ENCODE measurements around the gene FAM107B. TPM values are rescaled to one million over a fixed set of nuclear protein-coding genes. Genes with fewer than 3 reads are reported as not detected.

Gene FAM107B
- total RNA-seq, 1 donor = 30.0 TPM

DNA sequence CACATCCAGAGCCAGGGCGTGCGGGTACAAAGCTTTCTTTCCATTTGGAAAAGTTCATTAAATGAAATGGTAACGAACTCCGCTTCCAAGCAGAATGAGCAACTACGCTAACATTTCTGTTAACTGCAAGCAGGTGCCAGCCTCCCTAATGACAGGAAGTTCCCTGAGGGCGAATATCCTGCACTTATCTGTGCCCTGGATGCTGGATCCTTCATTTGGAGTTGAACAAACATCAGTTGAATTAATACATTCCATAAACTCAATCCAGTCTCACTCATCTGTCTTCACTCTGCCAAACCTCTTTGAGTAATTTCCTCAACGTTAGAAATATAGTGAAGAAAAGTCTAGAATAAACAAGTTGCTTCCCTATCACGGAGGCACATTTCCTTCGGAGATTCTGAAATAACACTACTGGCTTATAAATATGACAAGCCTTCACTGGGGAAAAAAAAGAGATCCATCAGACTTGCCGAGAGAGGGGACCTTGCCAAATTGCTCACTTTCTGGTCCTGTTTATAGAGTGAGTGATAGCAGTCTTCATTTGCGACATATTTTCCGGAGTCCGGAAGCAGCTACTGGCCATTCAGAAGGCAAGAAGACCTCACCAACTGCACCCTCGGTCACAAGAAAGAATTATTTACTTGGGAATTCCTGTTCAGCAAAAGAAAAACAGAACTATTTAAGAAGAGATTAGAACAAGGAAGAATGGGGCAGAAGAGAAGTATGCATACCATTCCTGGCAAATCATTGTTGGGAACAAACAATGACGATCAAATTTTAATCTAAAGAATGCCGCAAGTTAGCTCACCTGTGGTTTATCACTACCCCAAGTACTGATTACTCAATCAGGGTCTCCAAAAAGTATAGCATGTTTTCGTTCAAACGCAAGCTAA lies 196.4 kb downstream of the FAM107B start:
- Histone ChIP-seq H3K4me3 (ENCODE audit: insufficient read depth, low read length) (peak overlapping the region; percentile 34), H2AFZ (ENCODE audit: low read length) (peak overlapping the region; percentile 2), H3K9me3 (ENCODE audit: low read depth, low read length) (no peaks in the 10 kb centered on the region), H3K36me3 (ENCODE audit: insufficient read depth, low read length) (no peaks in the 10 kb centered on the region), H3K27me3 (ENCODE audit: insufficient read depth, low read length) (no peaks in the 10 kb centered on the region), H3K4me1 (ENCODE audit: insufficient read depth, low read length) (peaks cover 16% of the 10 kb centered on the region), H3K79me2 (ENCODE audit: insufficient read depth, low read length) (peaks cover 53% of the 10 kb centered on the region), H4K20me1 (ENCODE audit: insufficient read depth, low read length) (no peaks in the 10 kb centered on the region), H3K4me2 (ENCODE audit: insufficient read depth, low read length) (peak overlapping the region; percentile 63), H3K27ac (ENCODE audit: low read depth, low read length) (peak overlapping the region; percentile 54)
- DNase-seq (ENCODE audit: insufficient read length, low spot score, missing footprints) = no peak
- TF ChIP-seq CTCF (IDR thresholded peaks at IDR 0.05; ENCODE audit: extremely low read depth, low read depth, low read length) = no peak

GRCh38 chr10:14574885-14575284 lies 199.8 kb downstream of the FAM107B start:
- Histone ChIP-seq H4K20me1 (ENCODE audit: insufficient read depth, low read length) (no peaks in the 10 kb centered on the region), H3K4me3 (ENCODE audit: insufficient read depth, low read length) (no peak overlapping the region), H3K27ac (ENCODE audit: low read depth, low read length) (no peak overlapping the region), H3K4me2 (ENCODE audit: insufficient read depth, low read length) (no peak overlapping the region), H3K36me3 (ENCODE audit: insufficient read depth, low read length) (no peaks in the 10 kb centered on the region), H3K79me2 (ENCODE audit: insufficient read depth, low read length) (peaks cover 63% of the 10 kb centered on the region), H3K9me3 (ENCODE audit: low read depth, low read length) (no peaks in the 10 kb centered on the region), H3K27me3 (ENCODE audit: insufficient read depth, low read length) (no peaks in the 10 kb centered on the region), H2AFZ (ENCODE audit: low read length) (no peak overlapping the region), H3K4me1 (ENCODE audit: insufficient read depth, low read length) (peaks cover 29% of the 10 kb centered on the region)
- DNase-seq (ENCODE audit: insufficient read length, low spot score, missing footprints) = no peak
- no peak for TF ChIP-seq CTCF (IDR thresholded peaks at IDR 0.05; ENCODE audit: extremely low read depth, low read depth, low read length)

- peaks cover 68% of the 10 kb centered on the region for H3K79me2 ChIP-seq (ENCODE audit: insufficient read depth, low read length)
- no peaks in the 10 kb centered on the region for H3K36me3 ChIP-seq (ENCODE audit: insufficient read depth, low read length)
- no peaks in the 10 kb centered on the region for H4K20me1 ChIP-seq (ENCODE audit: insufficient read depth, low read length)
- H3K4me3 ChIP-seq (ENCODE audit: insufficient read depth, low read length) = no peak overlapping the region
- H2AFZ ChIP-seq (ENCODE audit: low read length) = no peak overlapping the region
- no peak overlapping the region for H3K4me2 ChIP-seq (ENCODE audit: insufficient read depth, low read length)
- no peaks in the 10 kb centered on the region for H3K27me3 ChIP-seq (ENCODE audit: insufficient read depth, low read length)
- TF ChIP-seq CTCF (IDR thresholded peaks at IDR 0.05; ENCODE audit: extremely low read depth, low read depth, low read length) = no peak
- peaks cover 27% of the 10 kb centered on the region for H3K4me1 ChIP-seq (ENCODE audit: insufficient read depth, low read length)
- no peak for DNase-seq (ENCODE audit: insufficient read length, low spot score, missing footprints)
- no peak overlapping the region for H3K27ac ChIP-seq (ENCODE audit: low read depth, low read length)
- H3K9me3 ChIP-seq (ENCODE audit: low read depth, low read length) = no peaks in the 10 kb centered on the region
These were observed 200.4 kb downstream of the FAM107B start for GRCh38 chr10:14574291-14574690.

DNA sequence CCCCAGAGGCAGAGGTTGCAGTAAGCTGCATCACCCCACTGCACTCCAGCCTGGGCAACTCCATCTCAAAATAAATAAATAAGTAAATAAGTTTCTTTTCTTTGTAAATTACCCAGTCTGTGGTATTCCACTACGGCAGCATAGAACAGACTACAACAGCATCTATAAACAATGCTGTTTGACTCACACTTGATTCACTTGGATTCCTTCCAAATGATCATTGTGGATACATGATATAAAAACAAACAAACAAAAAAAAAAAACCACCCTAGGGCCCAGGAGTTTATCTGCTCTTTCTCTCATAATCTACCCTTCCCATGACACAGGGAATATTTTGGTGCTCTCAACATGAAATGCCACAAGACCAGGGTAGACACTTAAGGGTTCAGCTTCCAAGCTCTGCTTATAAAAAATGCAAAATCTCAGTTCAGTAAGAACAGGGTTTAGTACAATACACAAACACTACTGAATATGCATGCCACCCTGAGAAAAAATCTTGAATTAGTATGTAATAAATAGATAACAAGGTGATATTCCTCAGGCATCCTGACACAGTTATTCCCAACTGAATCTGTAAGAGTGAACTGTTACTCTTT lies 200.9 kb downstream of the FAM107B start:
- TF ChIP-seq CTCF (IDR thresholded peaks at IDR 0.05; ENCODE audit: extremely low read depth, low read depth, low read length) = no peak
- Histone ChIP-seq H3K27me3 (ENCODE audit: insufficient read depth, low read length) (no peaks in the 10 kb centered on the region), H3K9me3 (ENCODE audit: low read depth, low read length) (no peaks in the 10 kb centered on the region), H3K36me3 (ENCODE audit: insufficient read depth, low read length) (no peaks in the 10 kb centered on the region), H2AFZ (ENCODE audit: low read length) (no peak overlapping the region), H3K4me3 (ENCODE audit: insufficient read depth, low read length) (no peak overlapping the region), H4K20me1 (ENCODE audit: insufficient read depth, low read length) (no peaks in the 10 kb centered on the region), H3K4me2 (ENCODE audit: insufficient read depth, low read length) (no peak overlapping the region), H3K4me1 (ENCODE audit: insufficient read depth, low read length) (peaks cover 22% of the 10 kb centered on the region), H3K27ac (ENCODE audit: low read depth, low read length) (no peak overlapping the region), H3K79me2 (ENCODE audit: insufficient read depth, low read length) (peaks cover 73% of the 10 kb centered on the region)
- DNase-seq (ENCODE audit: insufficient read length, low spot score, missing footprints) = no peak

Data from osteoblast (primary cell).